Stomach (tissue), 4 donors: ENCODE results near the gene SEC22B.
"Not testable (repeated sequence)": the region's sequence is repeated elsewhere in the genome, so short reads cannot be mapped to it uniquely, and the experiment has no call there.

Source experiments
- CTCF ChIP-seq, 7 experiments: fragments of 450-650 bp in 4 of 7; fragments of 200-600 bp in 3 of 7; sonication (generic) in 3 of 7; IDR thresholded peaks; one replicate each; pipeline ENCODE4 v1.5.1; 2016 to 2019; ENCODE audit warnings: antibody characterized with exemption in 7 of 7, control low read depth in 2 of 7, mild to moderate bottlenecking in 1 of 7
- EP300 ChIP-seq: sonication (generic); formaldehyde crosslinking; IDR thresholded peaks from one replicate; pipeline ENCODE4 v1.6.1; 2017; ENCODE audit warnings: antibody characterized with exemption
- POLR2A ChIP-seq, 4 donors: fragments of 450-650 bp; IDR thresholded peaks; one replicate each; pipeline ENCODE4 v1.6.1; 2016; ENCODE audit warnings: antibody characterized with exemption in 4 of 4, control low read depth in 2 of 4, mild to moderate bottlenecking in 1 of 4, moderate library complexity in 1 of 4
- POLR2AphosphoS5 ChIP-seq, 3 donors: sonication (generic); formaldehyde crosslinking; IDR thresholded peaks; one replicate each; pipeline ENCODE4 v1.6.1; 2016; ENCODE audit warnings: antibody characterized with exemption in 3 of 3

DNA sequence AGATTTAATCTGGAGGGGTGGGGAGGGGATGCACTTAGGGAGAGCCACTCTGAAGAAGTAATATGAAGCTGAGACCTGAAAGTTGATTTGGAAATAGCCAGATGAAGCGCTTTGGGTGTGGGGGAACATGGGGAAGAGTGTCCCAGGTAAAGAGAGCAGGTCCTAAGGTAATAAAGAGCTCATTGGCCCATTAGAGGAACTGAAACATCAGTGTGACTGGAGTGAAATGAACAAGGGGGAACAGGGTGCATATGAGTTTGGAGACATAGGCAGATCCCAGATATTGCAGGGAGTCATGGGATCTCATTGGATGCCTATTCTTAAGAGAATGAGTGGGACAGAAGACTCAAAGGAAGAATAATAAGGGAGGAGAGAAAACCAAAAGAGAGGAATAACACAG lies 54.5 kb downstream of the SEC22B start:
- TF ChIP-seq CTCF (IDR thresholded peaks at IDR 0.05); POLR2A (IDR thresholded peaks at IDR 0.05); POLR2AphosphoS5 (IDR thresholded peaks at IDR 0.05); EP300: not testable (repeated sequence)
